Putamen (tissue), 1 donor: Measurements from ENCODE around the gene PDGFD.

Experiments
- DNase-seq: peaks from one replicate; pipeline ENCODE4 v3.0.0-alpha.2; 2016; ENCODE audit warnings: low spot score

PDGFD gene

DNA sequence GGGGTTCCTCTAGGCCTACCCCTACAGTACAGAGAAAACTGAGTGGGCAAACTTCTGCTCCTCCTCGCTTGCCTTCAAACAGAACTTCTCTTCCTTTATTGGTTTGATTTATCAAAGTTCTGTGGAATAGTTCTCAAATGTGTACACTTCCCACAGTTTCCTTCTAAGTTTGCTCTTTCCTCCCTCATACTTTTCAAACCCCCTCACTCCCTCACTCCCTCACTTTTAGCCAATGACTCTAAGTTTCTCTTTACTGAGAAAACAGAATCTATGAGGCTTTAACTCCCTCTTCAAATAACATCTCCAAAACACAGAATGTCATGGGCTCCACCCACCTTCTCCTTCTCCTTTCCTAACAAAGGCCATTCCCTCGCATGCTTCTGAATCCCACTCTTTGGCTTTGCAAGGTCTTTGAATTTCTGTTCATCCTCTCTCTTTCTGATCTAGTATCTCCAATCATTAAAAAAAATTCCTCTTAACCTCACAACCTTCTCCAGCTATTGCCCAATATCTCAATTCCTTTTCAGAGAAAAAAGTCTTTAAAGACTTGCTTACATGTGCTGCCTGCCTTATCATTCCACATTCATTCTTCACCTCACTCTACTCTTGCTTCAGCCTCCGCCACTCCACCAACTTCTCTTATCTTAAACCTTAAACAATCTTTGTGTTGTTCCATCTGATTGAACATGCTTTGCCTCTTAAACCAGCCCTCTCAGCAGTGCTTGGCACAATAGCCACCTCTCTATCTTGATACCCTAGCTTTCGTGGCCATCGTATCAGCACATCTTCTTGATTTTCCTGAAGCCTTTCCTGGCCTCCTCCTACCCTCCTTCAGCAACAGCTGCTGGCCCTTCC, 70.3 kb downstream of the PDGFD start:
- no peak for DNase-seq

- no peak for DNase-seq
These were observed 71.2 kb downstream of the PDGFD start for GRCh38 chr11:104092744-104093143.

DNA sequence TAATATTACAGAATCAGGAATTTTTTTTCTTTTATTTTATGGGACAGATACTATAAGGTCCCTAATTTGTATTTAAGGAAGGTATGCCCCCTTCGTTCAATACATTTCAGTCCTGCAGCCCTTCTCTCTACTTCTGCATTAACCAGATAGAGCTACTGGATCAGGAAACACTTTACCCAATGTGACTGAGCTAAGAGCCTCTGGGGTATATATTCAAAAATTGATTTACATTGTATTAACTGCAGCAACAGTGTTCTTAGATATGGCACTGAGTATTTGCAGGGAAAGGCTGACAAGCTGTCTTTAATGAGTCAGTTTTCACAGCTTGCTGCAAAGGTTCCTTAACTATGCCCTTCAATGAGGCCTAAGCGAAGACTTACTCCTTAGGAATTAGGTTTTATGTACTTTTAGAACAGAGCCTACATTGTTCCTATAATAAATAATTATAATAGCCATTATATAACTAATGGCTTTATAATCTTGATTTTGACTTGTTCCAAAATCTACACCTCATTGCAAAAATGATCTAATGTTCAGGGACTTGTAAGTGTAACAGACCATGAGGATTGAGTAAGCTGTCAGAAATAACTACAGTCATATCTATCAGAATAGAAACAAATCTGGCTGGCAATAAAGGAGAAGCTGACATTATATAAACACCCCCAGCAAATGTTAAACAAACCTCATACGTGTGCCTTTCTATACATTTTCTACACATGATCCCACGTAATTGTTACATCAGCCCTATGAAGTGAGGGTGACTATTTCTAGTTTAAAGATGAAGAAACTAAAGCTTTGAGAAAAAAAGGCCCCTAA, 72.5 kb downstream of the PDGFD start:
- DNase-seq = no peak

GRCh38 chr11:104090767-104091166, 73.2 kb downstream of the PDGFD start:
- DNase-seq = no peak

- DNase-seq = no peak
These were observed 74.5 kb downstream of the PDGFD start for GRCh38 chr11:104089481-104089880.

DNA sequence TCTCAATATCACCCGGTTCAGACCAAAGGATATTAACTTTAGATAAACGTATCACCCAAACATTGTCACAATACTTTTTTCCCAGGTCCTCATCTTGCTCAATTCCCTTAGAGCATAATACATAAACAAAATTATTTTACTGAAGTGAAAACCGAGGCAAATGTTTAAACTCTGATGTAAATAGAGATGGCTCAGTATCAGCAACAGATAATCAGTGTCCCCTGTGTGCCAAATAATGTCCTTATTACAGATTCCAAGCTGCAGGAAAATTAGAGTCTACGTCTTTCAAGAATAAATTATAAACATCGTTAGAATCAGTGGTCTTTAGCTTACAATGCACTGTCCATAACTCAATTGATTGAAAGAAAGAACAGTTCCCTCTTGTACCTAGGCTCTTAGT, 77.3 kb downstream of the PDGFD start:
- no peak for DNase-seq

DNA sequence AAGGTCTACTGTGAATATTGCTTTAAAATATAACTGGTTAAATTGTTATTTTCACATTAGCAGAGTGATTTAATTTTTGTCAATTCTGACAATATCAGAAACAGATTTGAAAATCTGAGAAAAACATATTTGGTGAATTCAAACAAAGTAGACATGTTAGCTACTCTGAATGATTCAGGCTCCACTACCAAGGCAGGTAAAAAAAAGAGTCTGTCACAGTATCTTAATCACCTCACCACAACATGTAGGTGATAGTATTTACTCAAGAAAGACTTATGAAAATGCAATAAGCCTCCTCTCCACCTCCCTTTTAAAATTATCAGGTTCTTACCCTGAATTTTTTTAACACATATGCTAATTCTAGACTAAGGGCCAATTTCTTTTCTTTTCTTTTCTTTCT, 85.0 kb downstream of the PDGFD start:
- DNase-seq = no peak

GRCh38 chr11:104078245-104078644, 85.7 kb downstream of the PDGFD start:
- DNase-seq = no peak

- no peak for DNase-seq
These were observed 87.5 kb downstream of the PDGFD start for GRCh38 chr11:104076455-104076854.

- DNase-seq = no peak
These were observed 88.2 kb downstream of the PDGFD start for GRCh38 chr11:104075706-104076105.

- no peak for DNase-seq
These were observed 88.9 kb downstream of the PDGFD start for GRCh38 chr11:104075091-104075490.

- DNase-seq = no peak
These were observed 89.8 kb downstream of the PDGFD start for GRCh38 chr11:104073950-104074705.

DNA sequence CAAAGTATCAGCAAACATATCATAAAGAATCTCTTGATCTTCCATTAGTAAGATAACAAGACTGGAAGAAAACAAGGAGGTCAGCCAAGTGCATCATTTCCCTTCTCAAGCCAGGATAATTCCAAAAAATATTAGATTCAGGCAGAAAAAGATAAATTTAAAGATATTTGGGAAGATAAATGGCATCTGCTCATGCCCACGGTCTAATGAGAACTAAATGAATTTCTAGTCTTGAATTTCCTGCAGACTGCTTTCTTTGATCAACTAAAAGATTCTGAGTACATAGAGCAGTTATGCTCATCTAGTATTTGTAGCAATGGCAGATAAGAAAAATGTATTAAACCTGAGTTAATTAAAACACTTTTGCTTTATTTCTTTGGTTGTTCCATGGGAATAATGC, 96.4 kb downstream of the PDGFD start:
- no peak for DNase-seq

DNA sequence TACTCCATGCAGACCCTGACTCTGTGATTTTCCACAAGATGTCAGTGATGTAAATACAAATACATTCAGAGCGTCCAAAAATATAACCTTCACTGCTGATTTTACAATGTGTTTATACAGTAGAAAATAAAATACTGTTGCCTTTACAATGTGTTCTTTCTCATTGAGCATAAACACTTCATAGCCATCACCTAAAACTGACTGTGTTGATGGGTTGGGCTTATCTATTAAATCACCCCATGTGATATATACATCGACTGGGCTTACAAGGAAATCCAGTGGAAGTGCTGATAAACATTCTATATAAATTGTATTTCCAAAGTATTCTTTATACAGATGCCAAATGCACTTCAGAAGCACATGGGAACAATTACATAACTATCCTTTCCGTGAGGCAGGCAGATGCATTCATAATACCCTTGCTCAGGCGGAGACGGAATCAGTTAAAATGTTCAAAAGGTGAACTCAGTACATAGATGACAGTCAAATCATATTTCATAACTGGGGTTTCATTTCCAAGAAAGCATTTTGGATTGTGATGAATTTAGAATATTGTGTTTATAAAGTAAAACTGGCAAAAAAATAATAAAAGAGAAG, 99.8 kb downstream of the PDGFD start:
- DNase-seq = peak; percentile 58

GRCh38 chr11:104061853-104062521, 102.0 kb downstream of the PDGFD start:
- no peak for DNase-seq

GRCh38 chr11:104060820-104061219, 103.1 kb downstream of the PDGFD start:
- DNase-seq = no peak

DNA sequence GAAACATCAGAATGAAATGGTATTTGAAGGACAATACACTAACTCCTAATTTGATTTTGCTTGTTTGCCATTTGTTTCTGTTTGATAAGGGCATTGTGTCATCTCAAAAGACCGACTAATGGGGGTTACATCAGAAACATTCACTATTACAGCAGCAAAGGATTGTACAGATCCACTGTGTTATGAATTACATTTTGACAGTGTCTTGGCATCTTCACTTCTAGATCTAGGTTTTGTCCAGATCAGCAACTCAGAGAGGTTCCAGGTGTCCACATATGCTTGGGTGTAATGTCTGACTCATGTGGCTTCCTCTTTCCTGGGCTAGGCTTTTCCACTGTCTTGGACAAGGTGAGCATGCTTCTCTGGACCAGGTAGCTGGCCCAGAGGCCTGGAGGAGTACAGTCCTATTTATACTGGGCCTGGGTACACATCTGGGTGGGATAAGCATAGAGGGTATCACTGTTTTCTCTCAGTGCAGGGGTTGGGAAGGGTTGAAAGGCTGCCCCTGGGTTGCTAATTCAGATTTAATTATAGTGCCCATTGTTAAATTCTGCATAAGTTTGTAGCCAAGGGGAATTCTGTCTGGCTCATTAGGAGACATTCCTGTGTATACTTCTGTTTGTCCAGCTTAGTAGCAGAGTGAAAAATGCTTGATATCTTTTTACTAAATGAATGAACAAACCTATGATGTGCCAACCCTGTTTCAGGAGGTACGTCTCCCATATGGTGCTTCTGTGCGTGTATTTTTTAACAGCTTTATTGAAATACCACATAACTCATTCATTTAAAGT, 103.7 kb downstream of the PDGFD start:
- no peak for DNase-seq

DNA sequence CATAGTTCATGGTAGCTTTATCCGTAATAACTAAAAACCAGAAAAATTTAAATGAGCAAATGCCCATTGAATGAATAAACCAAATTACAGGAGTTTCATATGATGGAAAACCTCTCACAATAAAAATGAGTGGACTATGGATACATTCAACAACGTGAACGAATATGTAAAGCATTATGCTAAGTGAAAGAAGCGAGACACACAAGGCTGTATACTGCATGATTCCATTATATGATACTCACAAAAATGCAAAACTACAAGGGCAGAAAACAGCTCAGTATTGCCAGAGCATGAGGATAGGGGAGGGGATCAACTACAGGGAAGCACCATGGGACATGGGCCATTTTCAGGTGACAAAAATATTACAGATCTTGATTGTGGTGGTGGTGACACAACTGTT, 105.3 kb downstream of the PDGFD start:
- no peak for DNase-seq

DNA sequence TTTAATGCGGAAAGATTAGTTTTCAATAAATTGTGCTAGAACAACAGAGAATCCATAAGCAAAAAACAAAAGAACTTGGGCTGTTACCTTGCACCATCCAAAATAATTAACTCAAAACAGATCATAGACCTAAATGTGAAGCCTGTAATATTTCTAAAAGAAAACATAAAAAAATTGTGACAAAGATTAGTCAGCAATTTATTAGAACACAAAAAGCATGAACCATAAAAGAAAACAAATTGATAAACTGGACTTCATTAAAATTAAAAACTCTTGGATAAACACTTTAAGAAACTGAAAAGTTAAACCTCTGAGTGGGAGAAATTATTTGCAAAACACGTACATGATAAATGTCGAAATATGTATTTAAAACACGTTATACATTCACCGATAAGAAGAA, 106.0 kb downstream of the PDGFD start:
- DNase-seq = no peak

DNA sequence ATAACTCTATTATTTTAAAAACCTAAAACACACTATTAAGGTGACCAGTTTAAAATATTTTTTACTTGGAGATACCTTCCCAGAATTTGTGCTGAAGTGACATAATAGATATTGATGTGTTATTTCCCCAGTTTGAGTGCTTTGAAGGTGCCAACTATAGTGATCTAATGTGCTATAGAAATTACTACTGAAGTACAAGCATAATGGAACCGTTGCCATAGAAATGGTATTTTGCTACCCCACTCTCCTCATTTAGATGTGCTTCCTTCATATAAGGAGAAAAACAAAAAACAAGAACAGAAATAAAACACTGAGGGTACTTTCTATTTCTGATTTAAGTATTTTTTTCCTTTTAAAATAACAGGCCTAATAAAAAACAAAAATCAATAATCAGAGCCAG, 108.4 kb downstream of the PDGFD start:
- no peak for DNase-seq
